GM03348 (cell line): Measurements from ENCODE around the gene PDCD11.
A peak's percentile ranks its signal among the peaks of the same experiment; 100 is the strongest.
"Not testable (repeated sequence)": the region's sequence is repeated elsewhere in the genome, so short reads cannot be mapped to it uniquely, and the experiment has no call there.

Experiments
- DNase-seq: peaks from one replicate; pipeline ENCODE4 v3.0.0; 2012; ENCODE audit warnings: low spot score

PDCD11 gene, protein sequence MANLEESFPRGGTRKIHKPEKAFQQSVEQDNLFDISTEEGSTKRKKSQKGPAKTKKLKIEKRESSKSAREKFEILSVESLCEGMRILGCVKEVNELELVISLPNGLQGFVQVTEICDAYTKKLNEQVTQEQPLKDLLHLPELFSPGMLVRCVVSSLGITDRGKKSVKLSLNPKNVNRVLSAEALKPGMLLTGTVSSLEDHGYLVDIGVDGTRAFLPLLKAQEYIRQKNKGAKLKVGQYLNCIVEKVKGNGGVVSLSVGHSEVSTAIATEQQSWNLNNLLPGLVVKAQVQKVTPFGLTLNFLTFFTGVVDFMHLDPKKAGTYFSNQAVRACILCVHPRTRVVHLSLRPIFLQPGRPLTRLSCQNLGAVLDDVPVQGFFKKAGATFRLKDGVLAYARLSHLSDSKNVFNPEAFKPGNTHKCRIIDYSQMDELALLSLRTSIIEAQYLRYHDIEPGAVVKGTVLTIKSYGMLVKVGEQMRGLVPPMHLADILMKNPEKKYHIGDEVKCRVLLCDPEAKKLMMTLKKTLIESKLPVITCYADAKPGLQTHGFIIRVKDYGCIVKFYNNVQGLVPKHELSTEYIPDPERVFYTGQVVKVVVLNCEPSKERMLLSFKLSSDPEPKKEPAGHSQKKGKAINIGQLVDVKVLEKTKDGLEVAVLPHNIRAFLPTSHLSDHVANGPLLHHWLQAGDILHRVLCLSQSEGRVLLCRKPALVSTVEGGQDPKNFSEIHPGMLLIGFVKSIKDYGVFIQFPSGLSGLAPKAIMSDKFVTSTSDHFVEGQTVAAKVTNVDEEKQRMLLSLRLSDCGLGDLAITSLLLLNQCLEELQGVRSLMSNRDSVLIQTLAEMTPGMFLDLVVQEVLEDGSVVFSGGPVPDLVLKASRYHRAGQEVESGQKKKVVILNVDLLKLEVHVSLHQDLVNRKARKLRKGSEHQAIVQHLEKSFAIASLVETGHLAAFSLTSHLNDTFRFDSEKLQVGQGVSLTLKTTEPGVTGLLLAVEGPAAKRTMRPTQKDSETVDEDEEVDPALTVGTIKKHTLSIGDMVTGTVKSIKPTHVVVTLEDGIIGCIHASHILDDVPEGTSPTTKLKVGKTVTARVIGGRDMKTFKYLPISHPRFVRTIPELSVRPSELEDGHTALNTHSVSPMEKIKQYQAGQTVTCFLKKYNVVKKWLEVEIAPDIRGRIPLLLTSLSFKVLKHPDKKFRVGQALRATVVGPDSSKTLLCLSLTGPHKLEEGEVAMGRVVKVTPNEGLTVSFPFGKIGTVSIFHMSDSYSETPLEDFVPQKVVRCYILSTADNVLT (N-terminal part only)

DNA sequence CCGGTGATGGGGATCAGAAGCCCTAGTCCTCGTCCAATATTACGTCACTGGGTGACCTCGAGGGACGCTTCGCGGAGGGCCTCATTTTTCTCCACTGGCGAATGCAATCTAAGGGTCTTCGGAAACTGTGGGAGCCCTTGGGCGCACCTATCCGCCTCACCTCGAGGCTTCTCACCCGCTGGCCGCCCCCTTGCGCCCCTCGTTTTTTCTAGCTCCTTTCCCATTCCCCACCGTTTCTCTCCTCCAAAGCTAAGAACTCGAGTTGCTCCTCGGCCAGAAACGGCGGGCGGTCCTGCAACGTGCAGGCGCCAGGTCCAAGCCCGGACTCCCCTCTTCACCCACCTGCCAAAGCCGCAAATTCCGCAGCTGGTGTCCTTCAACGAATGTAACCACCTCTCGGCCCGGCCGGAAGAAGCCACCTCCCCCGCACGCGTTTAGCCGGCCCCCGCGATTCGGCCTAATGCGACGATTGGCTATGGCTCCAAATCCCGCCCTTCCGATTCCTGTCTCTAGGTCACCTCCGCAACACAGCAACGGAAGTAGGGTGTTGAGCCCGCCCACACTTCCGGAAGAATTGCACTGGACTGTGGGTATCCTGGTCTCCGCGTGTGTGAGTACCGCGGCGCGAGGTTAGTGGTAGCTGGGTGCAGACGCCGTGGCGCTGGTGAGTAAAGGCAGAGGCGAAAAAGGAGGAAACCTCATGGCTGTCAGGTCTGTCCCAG is at the start of gene PDCD11, which contains the start of gene ATP5MK:
TSS of gene PDCD11 (plus strand) at position 560 of the 722 bp plus-strand sequence. CDS start 1,801 bp downstream, outside the sequence.
TSS of gene ATP5MK (minus strand) at position 409 of the 722 bp plus-strand sequence. CDS start 4,018 bp downstream, outside the sequence.
- DNase-seq, result peak; percentile 98

DNA sequence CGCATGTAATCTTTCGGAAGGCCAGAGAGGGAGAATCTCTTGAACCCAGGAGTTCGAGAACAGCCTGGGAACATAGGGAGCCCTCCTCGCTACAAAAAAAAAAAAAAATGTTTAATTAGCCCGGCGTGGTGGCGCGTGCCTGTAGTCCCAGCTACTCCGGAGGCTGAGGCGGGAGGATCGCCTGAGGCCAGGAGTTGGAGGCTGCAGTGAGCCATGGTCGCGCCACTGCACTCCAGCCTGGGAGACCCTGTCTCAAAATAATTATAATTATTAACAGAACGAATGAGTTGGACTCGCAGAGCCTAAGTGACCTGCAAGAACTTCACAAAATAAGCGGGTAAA is 46.3 kb upstream of the PDCD11 start:
- no peak for DNase-seq

DNA sequence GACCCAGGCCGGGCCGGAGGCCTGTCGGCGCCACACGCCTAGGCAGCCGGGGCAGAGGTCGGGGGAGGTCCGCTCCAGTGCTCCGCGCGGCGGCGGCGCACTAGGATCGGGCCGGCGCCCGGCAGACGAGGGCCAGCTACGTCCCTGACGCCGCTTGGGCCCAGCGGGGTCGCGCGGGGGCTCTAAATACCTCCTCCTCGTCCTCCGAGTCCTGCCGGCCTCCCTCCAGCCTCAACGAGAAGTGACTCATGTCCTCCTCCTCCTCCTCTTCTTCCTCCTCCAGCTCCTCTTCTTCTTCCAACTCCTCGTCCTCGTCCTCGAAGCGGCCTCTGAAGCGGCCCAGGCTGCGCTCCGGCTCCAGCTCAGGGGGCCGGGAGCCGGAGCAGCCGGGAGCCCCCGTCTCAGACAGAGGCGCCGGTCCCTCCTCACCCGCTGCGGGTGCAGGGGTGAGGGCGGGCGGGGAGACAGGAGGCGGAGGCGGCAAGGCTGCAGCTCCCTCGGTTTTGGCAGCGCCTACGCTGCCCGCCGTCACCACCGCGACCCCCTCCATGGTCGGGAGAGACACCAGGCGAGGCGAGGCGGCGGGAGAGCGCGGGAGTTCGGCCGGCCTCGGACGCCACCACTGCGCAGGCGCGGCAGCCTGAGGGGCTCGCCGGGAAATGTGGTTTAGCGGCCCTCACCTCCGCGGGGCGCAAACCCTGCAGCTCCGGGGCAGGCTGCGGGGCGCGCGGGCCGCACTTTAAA is 45.7 kb upstream of the PDCD11 start, which contains the start of gene PCGF6:
TSS of gene PCGF6 (minus strand) at position 624 of the 744 bp plus-strand sequence. CDS start at position 550, 74 bp downstream.
- DNase-seq, result peak; percentile 98

DNA sequence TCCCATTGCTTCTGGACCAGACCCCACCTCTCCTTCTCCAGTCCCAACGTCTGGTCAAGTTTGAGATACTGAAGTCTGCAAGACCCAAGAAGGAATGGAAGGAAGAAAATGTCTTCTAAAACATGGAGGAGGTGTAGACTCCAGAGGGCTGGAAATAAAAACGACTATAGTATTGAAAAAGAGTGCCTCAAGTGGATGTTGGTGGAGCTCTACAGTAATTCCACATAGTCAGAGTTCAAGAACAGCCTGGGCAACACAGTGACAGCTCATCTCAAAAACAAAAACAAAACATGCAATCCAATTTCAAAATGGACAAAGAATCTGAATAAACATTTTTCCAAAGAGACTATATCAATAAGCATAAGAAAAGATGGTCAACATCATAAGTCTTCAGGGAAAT is 43.1 kb upstream of the PDCD11 start:
- DNase-seq, result no peak

DNA sequence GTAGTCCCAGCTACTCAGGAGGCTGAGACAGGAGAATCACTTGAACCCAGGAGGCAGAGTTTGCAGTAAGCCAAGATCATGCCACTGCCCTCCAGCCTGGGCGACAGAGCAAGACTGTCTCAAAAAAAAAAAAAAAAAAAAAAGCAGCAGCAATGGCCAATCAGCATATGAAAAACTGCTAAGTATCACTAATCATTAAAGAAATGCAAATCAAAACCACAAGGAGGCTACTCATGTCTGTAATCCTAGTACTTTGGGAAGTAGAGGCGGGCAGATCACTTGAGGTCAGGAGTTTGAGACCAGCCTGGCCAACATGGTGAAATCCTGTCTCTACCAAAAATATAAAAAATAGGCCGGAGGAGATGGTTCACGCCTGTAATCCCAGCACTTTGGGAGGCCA is 41.9 kb upstream of the PDCD11 start:
- not testable (repeated sequence) for DNase-seq

GRCh38 chr10:103355906-103356599 is 40.4 kb upstream of the PDCD11 start:
- no peak for DNase-seq

DNA sequence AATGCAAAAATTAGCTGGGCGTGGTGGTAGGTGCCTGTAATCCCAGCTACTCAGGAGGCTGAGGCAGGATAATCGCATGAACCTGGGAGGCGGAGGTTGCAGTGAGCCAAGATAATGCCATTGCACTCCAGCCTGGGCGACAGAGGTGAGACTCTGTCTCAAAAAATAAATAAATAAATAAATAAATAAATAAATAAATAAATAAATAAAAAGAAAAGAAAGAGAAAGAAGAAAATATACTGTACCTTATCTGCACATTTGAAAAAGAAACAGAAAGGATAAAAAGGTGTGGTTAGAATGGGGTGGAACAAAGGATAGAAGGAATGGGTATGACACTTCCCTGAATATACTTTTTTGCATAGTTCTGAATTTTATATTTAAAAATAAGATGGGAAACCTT is 36.9 kb upstream of the PDCD11 start:
- not testable (repeated sequence) for DNase-seq

GRCh38 chr10:103360791-103361190 is 35.6 kb upstream of the PDCD11 start:
- DNase-seq, result not testable (repeated sequence)

DNA sequence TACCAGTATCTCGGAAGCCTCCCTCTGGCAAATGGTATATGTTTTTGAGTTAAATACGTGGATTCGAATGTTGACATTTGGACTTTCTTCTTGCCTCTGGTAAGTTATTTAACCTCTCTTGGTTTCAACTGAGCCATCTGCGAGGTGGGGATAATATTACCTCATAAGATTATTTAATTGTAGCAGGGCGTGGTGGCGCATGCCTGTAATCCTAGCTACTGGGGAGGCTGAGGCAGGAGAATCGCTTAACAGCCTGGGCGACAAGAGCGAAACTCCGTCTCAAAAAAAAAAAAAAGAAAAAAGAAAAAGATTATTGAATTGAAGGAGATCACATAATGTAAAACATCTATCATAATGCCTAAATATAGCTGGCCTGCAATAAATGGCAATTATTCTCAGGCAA is 29.0 kb upstream of the PDCD11 start:
- no peak for DNase-seq

DNA sequence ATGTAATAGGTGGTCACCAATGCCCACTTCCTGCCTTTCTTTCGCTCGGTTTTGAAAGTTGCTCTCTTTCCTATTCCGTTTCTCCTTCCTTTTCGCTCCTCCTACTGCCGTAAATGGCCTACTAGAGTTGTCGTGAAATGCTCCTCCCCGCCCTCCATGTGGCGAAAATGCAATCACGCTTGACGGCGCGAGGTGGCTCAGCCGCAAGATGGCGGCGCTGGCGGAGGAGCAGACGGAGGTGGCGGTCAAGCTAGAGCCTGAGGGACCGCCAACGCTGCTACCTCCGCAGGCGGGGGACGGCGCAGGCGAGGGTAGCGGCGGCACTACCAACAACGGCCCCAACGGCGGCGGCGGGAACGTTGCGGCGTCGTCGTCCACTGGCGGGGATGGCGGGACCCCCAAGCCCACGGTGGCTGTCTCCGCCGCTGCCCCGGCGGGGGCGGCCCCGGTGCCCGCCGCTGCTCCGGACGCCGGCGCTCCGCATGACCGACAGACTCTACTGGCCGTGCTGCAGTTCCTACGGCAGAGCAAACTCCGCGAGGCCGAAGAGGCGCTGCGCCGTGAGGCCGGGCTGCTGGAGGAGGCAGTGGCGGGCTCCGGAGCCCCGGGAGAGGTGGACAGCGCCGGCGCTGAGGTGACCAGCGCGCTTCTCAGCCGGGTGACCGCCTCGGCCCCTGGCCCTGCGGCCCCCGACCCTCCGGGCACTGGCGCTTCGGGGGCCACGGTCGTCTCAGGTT is 28.5 kb upstream of the PDCD11 start, which contains the start of gene TAF5:
TSS of gene TAF5 (plus strand) at position 195 of the 737 bp plus-strand sequence. CDS start at position 209, 14 bp downstream.
- peak; percentile 95 for DNase-seq

- no peak for DNase-seq
Observed at GRCh38 chr10:103373544-103373943, 22.9 kb upstream of the PDCD11 start.

DNA sequence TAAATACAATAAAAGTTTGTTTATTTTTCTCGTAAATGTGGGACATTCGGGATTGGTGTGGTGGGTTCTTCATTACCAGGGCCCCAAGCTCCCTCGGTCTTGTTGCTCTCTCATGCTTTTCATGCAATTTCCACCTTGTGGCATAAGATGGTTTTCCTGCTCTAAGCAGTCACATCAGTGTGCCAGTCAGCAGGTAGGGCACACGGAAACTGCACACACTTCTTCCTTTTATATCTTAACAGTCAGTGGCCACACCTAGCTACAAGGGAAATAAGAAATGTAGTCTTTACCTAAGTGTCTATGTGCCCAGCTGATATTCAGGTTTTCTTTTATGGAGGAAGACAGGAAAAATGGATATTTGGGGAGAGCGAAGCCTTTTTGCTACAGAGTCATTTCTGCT is 22.2 kb upstream of the PDCD11 start:
- DNase-seq, result no peak

GRCh38 chr10:103382769-103383168 is 13.7 kb upstream of the PDCD11 start:
- no peak for DNase-seq

DNA sequence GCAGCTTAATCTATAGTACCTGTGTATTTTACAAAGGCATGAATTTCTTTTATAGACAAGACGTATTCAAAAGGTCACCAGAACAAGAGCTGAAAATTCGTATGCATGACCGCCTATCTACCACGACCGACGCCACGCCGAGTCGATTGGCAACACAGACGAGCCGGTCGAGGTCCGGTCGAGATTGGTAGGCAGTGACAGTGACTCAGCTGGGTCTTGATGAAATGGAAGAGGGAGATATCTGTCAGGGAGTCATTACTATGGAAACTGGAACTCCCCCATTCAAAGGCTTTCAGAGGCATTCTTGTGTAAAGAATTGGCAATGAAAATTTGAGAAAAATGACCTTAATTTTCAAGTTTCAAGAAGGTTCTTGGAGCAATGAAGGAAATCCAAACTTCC is 2.2 kb upstream of the PDCD11 start:
- no peak for DNase-seq

DNA sequence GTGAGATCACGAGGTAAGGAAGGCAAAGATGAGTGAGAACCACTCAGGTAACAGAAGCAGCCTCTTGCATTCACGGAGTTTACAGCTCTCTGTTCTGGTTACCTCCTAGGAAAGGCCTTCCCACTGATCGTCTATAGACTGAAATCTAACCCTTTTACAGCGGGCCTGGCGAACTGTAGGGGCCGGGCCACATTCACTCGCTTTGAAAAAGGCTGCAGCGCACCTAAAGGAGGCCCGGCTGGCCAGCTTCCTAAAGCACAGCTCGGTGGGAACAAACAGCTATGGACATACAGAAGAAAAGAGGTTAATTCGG is 716 bp upstream of the PDCD11 start:
- no peak for DNase-seq

DNA sequence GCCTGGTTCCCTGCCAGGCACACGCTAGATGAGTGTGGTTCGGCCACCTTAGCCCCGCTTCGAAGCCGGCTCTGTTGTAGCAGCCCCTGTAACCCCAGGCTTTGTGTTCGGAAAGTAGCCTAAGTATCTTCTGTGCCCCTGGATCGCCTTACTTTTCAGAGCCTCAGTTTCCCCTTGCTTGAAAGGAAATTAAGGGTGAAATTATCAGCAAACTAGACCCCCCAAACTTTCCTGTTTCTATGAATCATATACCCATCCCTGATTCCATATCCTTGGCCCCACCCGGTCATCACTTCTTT is 312 bp downstream of the PDCD11 start:
- no peak for DNase-seq

GRCh38 chr10:103397191-103397825 is 882 bp downstream of the PDCD11 start:
- no peak for DNase-seq

- DNase-seq, result no peak
Observed at GRCh38 chr10:103413564-103413963, 17.1 kb downstream of the PDCD11 start.

DNA sequence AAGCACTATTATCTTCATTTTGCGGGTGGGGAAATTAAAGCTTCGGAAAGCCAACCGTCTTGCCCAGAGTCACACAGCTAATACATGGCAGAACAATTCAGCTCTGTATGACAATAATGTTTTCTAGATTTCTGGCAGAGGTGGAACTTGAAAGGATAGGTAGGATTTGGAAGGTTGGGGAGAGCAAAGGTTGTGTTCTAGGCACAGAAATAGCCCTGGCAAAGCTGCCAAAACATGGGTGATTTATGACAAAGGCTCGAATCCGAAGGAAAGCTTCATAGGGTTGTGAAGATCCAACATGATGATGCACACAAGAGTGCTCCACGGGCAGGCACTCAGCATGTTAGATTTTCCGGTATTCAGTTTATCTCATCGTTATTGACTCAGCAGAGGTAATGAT is 19.2 kb downstream of the PDCD11 start:
- no peak for DNase-seq
